Brain microvascular endothelial cell (primary cell): ENCODE results near the gene RNFT2.

ENCODE experiments used
- DNase-seq: peaks from one replicate; pipeline ENCODE4 v3.0.0-alpha.2; 2020
- H3K27ac ChIP-seq: fragments of 250-450 bp; sonication (Bioruptor Pico); 2 replicates; pipeline ENCODE4 v1.5.1; 2020; ENCODE audit warnings: mild to moderate bottlenecking, moderate library complexity
- H3K27me3 ChIP-seq: fragments of 250-450 bp; sonication (Bioruptor Pico); replicated peaks from 2 replicates; pipeline ENCODE4 v1.5.1; 2020; ENCODE audit warnings: mild to moderate bottlenecking
- H3K36me3 ChIP-seq: fragments of 250-450 bp; sonication (Bioruptor Pico); replicated peaks from 2 replicates; pipeline ENCODE4 v1.5.1; 2020; ENCODE audit warnings: mild to moderate bottlenecking
- H3K4me3 ChIP-seq: 2 replicates; pipeline ENCODE4 v1.5.1; 2011; ENCODE audit warnings: low read depth, mild to moderate bottlenecking, control low read depth, low read length, moderate library complexity
- CTCF ChIP-seq: IDR thresholded peaks from 2 replicates; pipeline ENCODE4 v1.5.1; 2011; ENCODE audit warnings: low read depth, mild to moderate bottlenecking, moderate library complexity, low read length, control low read depth, inconsistent platforms; ENCODE audit errors: missing control alignments
- in situ Hi-C: cut with HindIII; loops from 2 replicates; pipeline ENCODE4 v1.10.0; 2017; ENCODE audit warnings: low sequenced_read_pairs, low pct_ligation_motif_present

The RNFT2 gene

GRCh38 chr12:116800918-116801317 lies 62.8 kb downstream of the RNFT2 start:
- Histone ChIP-seq H3K4me3 (no peak overlapping the region), H3K27ac (no peak overlapping the region), H3K27me3 (no peaks in the 10 kb centered on the region), H3K36me3 (no peaks in the 10 kb centered on the region)
- in situ Hi-C loops, result no loop called here
- no peak for DNase-seq
- no peak for TF ChIP-seq CTCF

- no peak for TF ChIP-seq CTCF
- Histone ChIP-seq H3K27me3 (no peaks in the 10 kb centered on the region), H3K4me3 (no peak overlapping the region), H3K27ac (no peak overlapping the region), H3K36me3 (no peaks in the 10 kb centered on the region)
- no peak for DNase-seq
- in situ Hi-C loops, result no loop called here
Measured at GRCh38 chr12:116802018-116802417, 63.9 kb downstream of the RNFT2 start.

- no peak for TF ChIP-seq CTCF
- H3K27ac ChIP-seq, result no peak overlapping the region
- H3K4me3 ChIP-seq, result no peak overlapping the region
- in situ Hi-C loops, result no loop called here
- no peak for DNase-seq
- no peaks in the 10 kb centered on the region for H3K36me3 ChIP-seq
- H3K27me3 ChIP-seq, result no peaks in the 10 kb centered on the region
Measured at GRCh38 chr12:116803013-116803736, 65.1 kb downstream of the RNFT2 start.

GRCh38 chr12:116804051-116804450 lies 65.9 kb downstream of the RNFT2 start:
- no peak for DNase-seq
- no peak for TF ChIP-seq CTCF
- in situ Hi-C loops, result no loop called here
- Histone ChIP-seq H3K36me3 (no peaks in the 10 kb centered on the region), H3K27ac (no peak overlapping the region), H3K4me3 (no peak overlapping the region), H3K27me3 (no peaks in the 10 kb centered on the region)

GRCh38 chr12:116806845-116807440 lies 68.8 kb downstream of the RNFT2 start:
- in situ Hi-C loops, result no loop called here
- Histone ChIP-seq H3K27ac (no peak overlapping the region), H3K4me3 (no peak overlapping the region), H3K36me3 (no peaks in the 10 kb centered on the region), H3K27me3 (no peaks in the 10 kb centered on the region)
- no peak for TF ChIP-seq CTCF
- DNase-seq, result no peak
